Dedifferentiated amniotic fluid mesenchymal stem cell (primary cell): ENCODE data around the gene ADARB1.

Source experiments
- DNase-seq: peaks from one replicate; pipeline ENCODE4 v3.0.0-alpha.2; 2016; ENCODE audit errors: extremely low spot score

Gene ADARB1

DNA sequence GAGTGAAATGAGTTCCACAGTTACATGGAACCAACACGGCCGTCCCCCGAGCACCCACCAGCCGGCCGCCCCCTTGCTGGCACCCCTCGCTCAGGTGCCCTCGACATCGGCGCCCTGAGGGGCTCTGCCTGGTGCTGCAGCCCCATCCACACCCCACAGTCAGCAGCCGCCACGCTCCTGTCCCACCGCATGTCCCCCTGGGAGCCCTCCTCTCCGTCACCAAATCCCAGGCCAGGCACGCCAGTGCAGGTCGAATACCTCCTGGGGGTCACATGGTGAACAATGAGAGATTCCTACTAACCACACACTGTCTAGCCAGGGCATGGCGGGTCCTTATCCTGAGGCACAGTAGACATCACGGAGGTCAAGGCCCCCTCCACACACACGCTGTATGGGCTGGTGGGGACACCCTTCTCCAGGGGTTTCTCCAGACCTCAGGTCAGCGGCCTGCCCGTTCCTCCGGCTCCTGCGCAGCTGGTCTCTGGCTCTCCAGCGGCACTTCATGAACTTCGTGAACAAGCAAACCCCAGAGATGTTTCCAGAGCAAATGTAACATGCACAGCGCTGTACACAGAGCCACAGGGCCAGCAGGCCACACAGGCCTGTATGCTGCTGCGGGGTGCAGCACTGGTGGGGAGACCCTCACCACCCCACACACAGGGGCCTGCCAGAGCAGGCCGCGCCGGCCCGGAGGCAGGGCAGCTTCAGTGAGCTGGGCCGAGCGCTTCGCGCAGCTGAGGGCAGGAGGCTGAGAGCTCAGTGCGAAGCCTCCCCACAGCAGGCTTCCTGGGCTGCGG lies 191.5 kb downstream of the ADARB1 start:
- no peak for DNase-seq

DNA sequence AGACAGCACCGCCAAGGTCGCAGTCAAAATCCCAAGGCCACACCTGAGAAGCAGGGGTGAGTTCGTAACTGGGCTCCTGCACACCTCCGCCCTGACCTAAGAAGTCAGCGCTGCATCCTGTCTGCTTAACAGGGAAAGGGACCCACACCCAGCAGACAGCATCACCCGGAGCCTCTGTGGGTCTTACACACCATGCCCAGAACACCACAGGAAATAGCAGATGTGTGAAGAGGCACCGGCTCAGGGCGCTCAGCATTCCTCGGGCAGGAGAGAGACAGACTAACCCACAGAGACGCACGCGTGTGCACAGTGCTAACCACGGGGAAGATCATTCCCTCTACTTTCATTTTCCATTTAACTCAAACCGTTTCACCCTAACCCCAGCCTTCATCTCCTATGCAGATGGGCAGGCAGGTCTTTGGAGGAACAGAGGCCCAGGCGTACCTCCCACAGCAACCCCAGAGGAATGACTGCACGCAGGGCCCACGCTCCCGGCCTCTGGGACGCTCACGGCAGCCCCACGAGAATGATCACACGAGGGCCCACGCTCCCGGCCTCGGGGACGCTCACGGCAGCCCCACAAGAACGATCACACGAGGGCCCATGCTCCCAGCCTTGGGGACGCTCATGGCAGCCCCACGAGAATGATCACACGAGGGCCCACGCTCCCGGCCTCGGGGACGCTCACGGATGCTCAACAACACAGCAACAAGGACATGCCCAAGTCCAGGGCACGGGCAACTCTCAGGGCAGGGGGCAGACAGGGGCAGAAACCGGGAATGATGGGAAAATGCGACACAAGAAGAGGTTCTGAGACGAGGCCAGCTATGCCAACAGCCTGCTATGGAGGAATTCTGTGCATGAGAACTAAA lies 192.4 kb downstream of the ADARB1 start:
- DNase-seq = no peak

DNA sequence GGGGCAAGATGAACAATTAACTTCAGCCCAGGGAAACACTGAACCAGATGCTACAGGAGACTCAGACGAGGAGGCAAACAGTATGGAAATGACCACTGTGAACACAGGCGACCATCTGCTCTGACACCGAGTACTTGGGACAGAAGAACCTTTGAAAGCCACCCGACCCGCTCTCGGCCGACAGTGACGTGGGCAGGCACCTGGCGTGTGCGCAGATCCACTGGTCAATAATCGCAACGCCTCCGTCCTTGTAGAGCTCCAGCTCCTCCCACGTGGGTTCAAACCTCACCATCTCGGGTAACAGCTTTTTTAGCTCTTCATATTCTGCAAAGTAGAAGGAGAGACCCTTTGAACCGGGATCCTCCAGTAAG lies 193.0 kb downstream of the ADARB1 start:
- DNase-seq = no peak

DNA sequence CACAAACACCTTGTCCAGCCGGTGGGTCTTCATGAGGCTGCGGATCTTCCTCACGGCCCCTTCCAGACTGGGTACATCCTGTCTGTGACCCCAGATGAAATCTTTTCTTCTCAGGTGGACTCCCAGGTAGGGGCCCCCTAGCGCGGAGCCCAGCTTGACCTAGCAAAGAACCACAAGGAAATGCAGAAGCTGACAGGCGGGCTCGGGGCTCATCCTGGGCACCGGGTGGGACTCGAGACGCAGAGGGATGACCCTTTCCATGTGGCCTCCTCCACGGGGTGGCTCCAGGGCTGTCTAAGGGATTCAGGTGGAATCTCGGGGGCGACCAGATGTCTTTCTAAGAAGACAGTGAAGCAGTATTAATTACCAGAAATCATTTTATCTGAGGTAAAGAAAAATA lies 195.5 kb downstream of the ADARB1 start:
- DNase-seq = no peak

DNA sequence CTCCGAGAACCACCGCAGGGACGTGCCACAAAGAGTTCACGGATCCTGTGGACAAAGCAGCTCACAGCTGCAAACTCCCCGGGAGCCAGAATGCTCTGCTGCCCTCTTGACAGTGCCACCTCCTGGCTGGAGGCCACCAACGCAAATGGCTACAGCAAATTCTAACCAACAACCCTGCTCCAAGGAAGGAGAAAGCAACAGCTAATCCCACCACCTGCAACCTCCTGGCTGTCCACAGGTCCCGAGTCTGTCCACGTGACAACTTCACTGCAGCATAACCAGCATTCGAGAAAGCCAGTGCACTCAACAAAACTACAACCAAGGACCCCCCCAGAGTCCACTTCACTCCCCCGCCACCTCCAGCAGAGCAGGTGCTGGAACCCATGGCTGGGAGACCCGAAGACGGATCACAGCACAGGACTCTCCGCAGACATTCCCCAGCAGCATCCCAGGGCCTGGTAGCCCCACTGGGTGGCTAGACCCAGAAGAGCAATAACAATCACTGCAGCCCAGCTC lies 196.0 kb downstream of the ADARB1 start:
- no peak for DNase-seq
